B cell (primary cell): ENCODE data around the gene RASL11A. TPM values are rescaled to one million over a fixed set of nuclear protein-coding genes. Genes with fewer than 3 reads are reported as not detected.

Experiments used
- ATAC-seq: fragments of 200-7000 bp; cut with Tn5 transposase; one replicate; pipeline ENCODE4 v1.10.0; 2021; ENCODE audit warnings: low read depth, mild to moderate bottlenecking, moderate number of reproducible peaks, moderate library complexity
- CTCF ChIA-PET: fragments of 350-600 bp; sonication (Branson Sonifier 250); formaldehyde crosslinking; loops from one replicate; lab custom pipeline; 2021; ENCODE audit warnings: antibody characterized with exemption, inconsistent platforms; lab: Charles Lee
- POLR2A ChIA-PET: fragments of 350-600 bp; sonication (Branson Sonifier 250); formaldehyde crosslinking; loops from one replicate; lab custom pipeline; 2021; ENCODE audit warnings: antibody characterized with exemption; lab: Charles Lee
- DNase-seq: peaks from one replicate; pipeline ENCODE4 v3.0.0; 2013
- H2AFZ ChIP-seq: 2 replicates; pipeline ENCODE4 v1.6.1; 2012; ENCODE audit warnings: mild to moderate bottlenecking, low read depth, low read length; ENCODE audit not compliant: insufficient read depth, poor library complexity, severe bottlenecking
- H3K27ac ChIP-seq, 2 donors: 1 replicate in 1 of 2; 2 replicates in 1 of 2; pipeline ENCODE4 v1.5.1; 2012 to 2013; ENCODE audit warnings: low read length in 2 of 2, mild to moderate bottlenecking in 2 of 2, moderate library complexity in 1 of 2
- H3K27me3 ChIP-seq, 4 experiments: fragments of 200-600 bp in 1 of 4; sonication (generic) in 1 of 4; replicated peaks in 1 of 4; 1 replicate in 2 of 4; 2 replicates in 2 of 4; pipeline versions ENCODE4 v1.6.1 to v1.7.0; 2013 to 2016; ENCODE audit warnings: low read length in 3 of 4, mild to moderate bottlenecking in 2 of 4, mixed read lengths in 1 of 4, moderate library complexity in 1 of 4; ENCODE audit not compliant: insufficient read depth in 4 of 4, control insufficient read depth in 3 of 4; ENCODE audit errors: control extremely low read depth in 1 of 4
- H3K36me3 ChIP-seq, 2 experiments: replicated peaks in 1 of 2; 1 replicate in 1 of 2; 2 replicates in 1 of 2; pipeline versions ENCODE4 v1.6.1 to v1.7.1; 2013; ENCODE audit warnings: low read length in 1 of 2; ENCODE audit not compliant: insufficient read depth in 2 of 2, control insufficient read depth in 1 of 2; ENCODE audit errors: control extremely low read depth in 1 of 2, extremely low read depth in 1 of 2
- H3K4me1 ChIP-seq, 2 donors: fragments of 200-600 bp in 1 of 2; sonication (generic) in 1 of 2; 1 replicate in 1 of 2; 2 replicates in 1 of 2; pipeline versions ENCODE4 v1.5.1 to v1.6.1; 2013 to 2017; ENCODE audit warnings: low read length in 2 of 2; ENCODE audit not compliant: control insufficient read depth in 2 of 2, insufficient read depth in 2 of 2
- H3K4me2 ChIP-seq: replicated peaks from 2 replicates; pipeline ENCODE3; 2012; ENCODE audit warnings: mild to moderate bottlenecking, low read depth, low read length; ENCODE audit not compliant: poor library complexity, severe bottlenecking
- H3K4me3 ChIP-seq, 5 experiments: fragments of 200-600 bp in 1 of 5; sonication (generic) in 1 of 5; 1 replicate in 3 of 5; 2 replicates in 2 of 5; pipeline versions ENCODE4 v1.5.1 to v1.7.0; 2011 to 2016; ENCODE audit warnings: low read length in 4 of 5, mild to moderate bottlenecking in 4 of 5, low read depth in 2 of 5, control low read depth in 1 of 5, moderate library complexity in 1 of 5; ENCODE audit not compliant: insufficient read depth in 1 of 5; ENCODE audit errors: control extremely low read depth in 1 of 5, extremely low read depth in 1 of 5
- H3K79me2 ChIP-seq: fragments of 200-600 bp; sonication (generic); one replicate; pipeline ENCODE4 v1.6.0; 2016; ENCODE audit warnings: low read length; ENCODE audit not compliant: control insufficient read depth, insufficient read depth
- H3K9ac ChIP-seq: fragments of 200-600 bp; sonication (generic); 2 replicates; pipeline ENCODE4 v1.6.1; 2017; ENCODE audit warnings: mild to moderate bottlenecking, low read length, moderate library complexity
- H3K9me3 ChIP-seq, 3 donors: one replicate each; pipeline versions ENCODE4 v1.6.1 to v1.7.1; 2013; ENCODE audit warnings: low read length in 2 of 3; ENCODE audit not compliant: control insufficient read depth in 2 of 3, insufficient read depth in 1 of 3; ENCODE audit errors: control extremely low read depth in 1 of 3
- H4K20me1 ChIP-seq: 2 replicates; pipeline ENCODE4 v1.6.0; 2012; ENCODE audit warnings: mild to moderate bottlenecking, low read length; ENCODE audit not compliant: insufficient read depth, control insufficient read depth, poor library complexity, severe bottlenecking
- H3K27ac Mint-ChIP-seq: one replicate; pipeline ENCODE4 v1.8.0; 2021; ENCODE audit warnings: mixed read lengths
- H3K27me3 Mint-ChIP-seq: one replicate; pipeline ENCODE4 v1.8.0; 2021; ENCODE audit warnings: mixed read lengths
- H3K4me1 Mint-ChIP-seq: one replicate; pipeline ENCODE4 v1.8.0; 2021; ENCODE audit warnings: mixed read lengths
- H3K4me3 Mint-ChIP-seq: one replicate; pipeline ENCODE4 v1.8.0; 2021; ENCODE audit warnings: mixed read lengths
- H3K9me3 Mint-ChIP-seq: one replicate; pipeline ENCODE4 v1.8.0; 2022; ENCODE audit warnings: mixed read lengths; ENCODE audit not compliant: insufficient read depth
- CTCF ChIP-seq: fragments of 200-600 bp; IDR thresholded peaks from one replicate; pipeline ENCODE4 v1.8.0; 2022; ENCODE audit warnings: antibody characterized with exemption, mild to moderate bottlenecking
- EZH2 ChIP-seq: IDR thresholded peaks from 2 replicates; pipeline ENCODE4 v1.6.1; 2012; ENCODE audit warnings: borderline replicate concordance, low read depth, mild to moderate bottlenecking, moderate library complexity, low read length; ENCODE audit not compliant: insufficient read depth, poor library complexity, severe bottlenecking
- WGBS: methylation state at CpG from one replicate; pipeline ENCODE4 v1.1.5; 2013; ENCODE audit warnings: missing lambda C conversion rate; ENCODE audit not compliant: insufficient coverage; 5-methylcytosine and 5-hydroxymethylcytosine counted together
- intact Hi-C: fragments of 100-400 bp; cut with micrococcal nuclease; formaldehyde crosslinking; loops from one replicate; pipeline ENCODE4 v1.10.0; 2022
- polyA plus RNA-seq: library from polyadenylated mRNA; depleted of rRNA; stranded (reverse); fragments of >200 nt; gene quantifications from 2 replicates; pipeline ENCODE4 v1.2.3, GENCODE V29; 2012
- total RNA-seq, 2 donors: library from RNA; stranded (reverse); fragments of 120-200 nt in 1 of 2; gene quantifications; 1 replicate in 1 of 2; 2 replicates in 1 of 2; pipeline versions ENCODE4 v1.2.3 to v1.2.4, GENCODE V29; 2013 to 2022

The RASL11A gene
- total and polyA plus RNA-seq, 2 donors (not counting 1 experiment from before 2014, with no cell fraction given), result 0.89 to 4.8 TPM

- peak overlapping the region; percentile 89 for H3K4me3 Mint-ChIP-seq
These were observed 1.4 kb upstream of the RASL11A start for GRCh38 chr13:27269114-27269665.

More at GRCh38 chr13:27269114-27269665, 1.4 kb upstream of the RASL11A start:
- Histone ChIP-seq H3K9ac (no peak overlapping the region), H2AFZ (no peak overlapping the region), H3K4me1 (peaks cover 6 to 18% of the 10 kb centered on the region in 2 donors), H3K27ac (no peak overlapping the region), H3K9me3 (no peaks in the 10 kb centered on the region), H3K4me2 (no peak overlapping the region), H3K79me2 (peaks cover 17% of the 10 kb centered on the region), H3K36me3 (no peaks in the 10 kb centered on the region), H3K27me3 (peaks cover 0 to 5% (median 2%) of the 10 kb centered on the region in 4 experiments), H4K20me1 (no peaks in the 10 kb centered on the region), H3K4me3 (no peak overlapping the region)
- H3K27ac Mint-ChIP-seq, result no peak overlapping the region
- peaks cover 41% of the 10 kb centered on the region for H3K4me1 Mint-ChIP-seq
- DNase-seq (no peak), ATAC-seq (no peak)
- WGBS, result 100% methylated on average over 1 of the region's 2 CpGs
- TF ChIP-seq EZH2 (no peak), CTCF (no peak)
- H3K27me3 Mint-ChIP-seq, result no peaks in the 10 kb centered on the region
- ChIA-PET POLR2A (interaction anchor here (1.1 kb wide), 1 partner anchor 18 kb away, joined by 5 read pairs; the partner anchor contains the start of gene RPL21), CTCF (no interaction called here)
- no peaks in the 10 kb centered on the region for H3K9me3 Mint-ChIP-seq
- intact Hi-C loops, result loop anchor here (10.0 kb wide), 1 partner anchor 776 kb away; no protein-coding TSS in a partner anchor
